Thymus (tissue), 11 donors: ENCODE data around the gene ARV1. TPM values are rescaled to one million over a fixed set of nuclear protein-coding genes. Genes with fewer than 3 reads are reported as not detected.
"Not testable (repeated sequence)": the region's sequence is repeated elsewhere in the genome, so short reads cannot be mapped to it uniquely, and the experiment has no call there.

Source experiments
- DNase-seq, 9 donors: peaks; one replicate each; pipeline ENCODE4 v3.0.0-alpha.2; 2013; ENCODE audit warnings: low spot score in 9 of 9, low read depth in 6 of 9, missing footprints in 1 of 9
- H3K27ac ChIP-seq, 2 donors: one replicate each; pipeline ENCODE4 v1.5.1; 2013; ENCODE audit warnings: control low read depth in 1 of 2, low read depth in 1 of 2, low read length in 1 of 2, mild to moderate bottlenecking in 1 of 2, moderate library complexity in 1 of 2
- H3K27me3 ChIP-seq, 2 donors: one replicate each; pipeline ENCODE4 v1.5.1; 2013; ENCODE audit warnings: low read length in 1 of 2; ENCODE audit not compliant: control insufficient read depth in 2 of 2, insufficient read depth in 1 of 2
- H3K36me3 ChIP-seq, 2 donors: one replicate each; pipeline ENCODE4 v1.5.1; 2013; ENCODE audit warnings: low read length in 1 of 2, mild to moderate bottlenecking in 1 of 2, moderate library complexity in 1 of 2; ENCODE audit not compliant: control insufficient read depth in 2 of 2, insufficient read depth in 2 of 2
- H3K4me1 ChIP-seq, 2 donors: one replicate each; pipeline ENCODE4 v1.5.1; 2013; ENCODE audit warnings: low read length in 2 of 2; ENCODE audit not compliant: control insufficient read depth in 2 of 2, insufficient read depth in 2 of 2
- H3K4me3 ChIP-seq, 2 donors: one replicate each; pipeline ENCODE4 v1.5.1; 2013; ENCODE audit warnings: low read length in 2 of 2, control low read depth in 1 of 2, mild to moderate bottlenecking in 1 of 2
- H3K9me3 ChIP-seq, 2 donors: one replicate each; pipeline ENCODE4 v1.5.1; 2013; ENCODE audit warnings: low read length in 1 of 2, mild to moderate bottlenecking in 1 of 2; ENCODE audit not compliant: control insufficient read depth in 2 of 2, insufficient read depth in 1 of 2
- WGBS: extraction: QIAGEN DNeasy Blood & Tissue Kit; methylation state at CpG from one replicate; pipeline ENCODE4 v1.1.7; 2013; 5-methylcytosine and 5-hydroxymethylcytosine counted together
- polyA plus RNA-seq: library from polyadenylated mRNA; stranded (reverse); fragments of 200-250 nt; gene quantifications from one replicate; pipeline ENCODE4 v1.2.3, GENCODE V29; 2013
- total RNA-seq: library from RNA; stranded (reverse); fragments of 120-200 nt; gene quantifications from one replicate; pipeline ENCODE4 v1.2.4, GENCODE V29; 2013
- donor health status: healthy.

Gene ARV1
- total and polyA plus RNA-seq, 2 donors: 21.7 to 32.4 TPM

DNA sequence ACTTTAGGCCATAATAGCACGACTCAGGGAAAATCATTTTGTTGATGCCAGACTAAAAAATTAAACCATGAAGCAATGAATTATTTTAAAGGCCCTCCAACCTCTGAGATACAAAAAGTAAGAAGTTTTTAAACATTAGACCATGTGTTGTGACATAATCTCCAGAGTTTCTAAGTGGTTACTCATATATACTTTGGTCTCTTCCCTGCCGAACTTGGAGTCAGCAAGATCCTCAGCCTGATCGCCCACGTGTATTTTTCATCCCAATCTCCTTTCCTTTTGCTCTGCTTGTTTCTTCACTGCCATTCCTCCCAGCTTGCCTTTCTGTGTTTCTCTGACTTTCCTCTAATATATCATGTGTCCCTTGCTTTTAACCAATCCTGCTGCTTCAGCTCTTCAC lies 3.8 kb downstream of the ARV1 start:
- H3K36me3 ChIP-seq: peaks cover 0 to 23% of the 10 kb centered on the region in 2 donors
- 97% methylated on average over 4 of the region's 4 CpGs for WGBS
- H3K4me1 ChIP-seq: peaks cover 11 to 15% of the 10 kb centered on the region in 2 donors

DNA sequence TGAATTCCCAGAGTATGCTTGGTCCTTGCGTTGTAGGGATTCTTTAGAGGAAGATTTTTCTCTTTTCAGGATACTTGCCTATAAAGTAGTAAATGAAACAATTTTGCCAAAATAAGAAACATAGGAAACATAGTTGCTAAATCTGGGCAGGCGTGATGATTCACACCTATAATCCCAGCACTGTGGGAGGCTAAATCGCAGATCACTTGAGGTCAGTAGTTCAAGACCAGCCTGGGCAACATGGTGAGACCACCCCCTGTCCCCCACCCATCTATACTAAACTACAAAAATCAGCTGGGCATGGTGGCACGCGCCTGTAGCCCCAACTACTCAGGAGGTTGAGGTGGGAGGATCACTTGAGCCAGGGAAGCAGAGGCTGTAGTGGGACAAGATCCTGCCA lies 4.9 kb downstream of the ARV1 start:
- no peaks in the 10 kb centered on the region for H3K27me3 ChIP-seq
- DNase-seq: no peak
- no peaks in the 10 kb centered on the region for H3K9me3 ChIP-seq
- no peak overlapping the region for H3K27ac ChIP-seq
- H3K36me3 ChIP-seq: peaks cover 0 to 23% of the 10 kb centered on the region in 2 donors
- WGBS: 98% methylated on average over 5 of the region's 5 CpGs
- peaks cover 9 to 12% of the 10 kb centered on the region in 2 donors for H3K4me1 ChIP-seq
- H3K4me3 ChIP-seq: no peak overlapping the region

More for the DNA sequence above, 3.8 kb downstream of the ARV1 start:
- Histone ChIP-seq H3K9me3 (no peaks in the 10 kb centered on the region), H3K4me3 (no peak overlapping the region), H3K27ac (no peak overlapping the region), H3K27me3 (no peaks in the 10 kb centered on the region)
- no peak for DNase-seq

DNA sequence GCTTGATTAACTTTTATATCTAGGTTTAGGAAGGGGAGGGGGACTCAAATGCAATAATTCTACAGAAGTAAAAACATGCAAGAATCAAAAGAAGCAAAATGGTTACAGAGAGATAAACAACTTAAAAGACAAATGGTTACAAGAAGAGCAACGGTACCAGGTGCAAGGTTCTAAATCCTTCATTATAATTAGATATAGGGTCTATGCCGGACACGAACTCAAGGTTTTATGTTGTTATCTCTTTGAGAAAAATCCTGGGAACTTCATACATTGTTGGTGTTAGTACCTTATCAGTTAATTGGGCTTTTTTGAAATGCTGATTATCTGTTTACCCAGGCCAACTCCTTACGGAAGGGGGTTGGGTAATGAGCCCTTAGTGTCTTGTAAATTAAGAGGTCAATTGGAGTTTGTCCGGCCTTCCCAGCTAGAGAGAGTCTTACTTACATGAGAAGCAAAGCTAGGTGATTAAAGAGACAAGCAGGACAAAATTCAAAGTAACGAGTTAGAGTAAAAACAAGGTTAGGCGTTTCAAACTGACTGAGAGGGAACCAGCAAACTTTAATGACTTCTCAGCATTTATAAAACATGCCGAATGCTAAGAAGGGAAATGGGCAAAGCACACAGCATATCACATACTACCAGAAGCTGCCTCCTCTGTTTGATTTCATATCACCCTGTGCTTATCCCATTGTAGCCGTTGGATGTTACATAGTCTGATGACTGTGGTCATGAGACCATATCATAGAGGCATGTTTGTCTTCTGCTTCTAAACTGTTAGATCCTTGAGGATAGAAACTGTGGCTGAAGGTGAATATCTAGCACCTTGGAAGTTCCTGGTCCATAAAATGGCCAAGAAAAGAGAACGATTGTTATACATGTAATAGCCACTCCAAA lies 6.0 kb downstream of the ARV1 start:
- WGBS: 97% methylated on average over 10 of the region's 10 CpGs
- H3K36me3 ChIP-seq: peaks cover 3 to 30% of the 10 kb centered on the region in 2 donors
- H3K27ac ChIP-seq, DNase-seq, H3K9me3 ChIP-seq, H3K4me1 ChIP-seq, H3K4me3 ChIP-seq, H3K27me3 ChIP-seq: not testable (repeated sequence)

DNA sequence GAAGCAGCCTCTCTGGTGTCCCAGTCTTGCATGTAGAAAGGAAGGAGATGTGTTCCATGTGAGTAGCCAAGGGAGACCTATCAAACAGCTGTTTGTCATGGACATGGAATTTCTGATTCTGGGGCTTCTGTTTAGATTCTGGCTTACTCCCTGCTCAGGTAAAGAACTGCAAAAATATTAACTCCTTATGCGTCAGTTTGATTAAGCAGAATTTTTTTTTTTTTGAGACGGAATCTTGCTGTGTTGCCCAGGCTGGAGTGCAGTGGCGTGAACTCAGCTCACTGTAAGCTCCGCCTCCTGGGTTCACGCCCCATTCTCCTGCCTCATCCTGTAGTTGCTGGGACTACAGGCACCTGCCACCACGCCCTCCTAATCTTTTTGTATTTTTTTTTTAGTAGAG lies 6.8 kb downstream of the ARV1 start:
- peaks cover 9 to 32% of the 10 kb centered on the region in 2 donors for H3K36me3 ChIP-seq
- no peak overlapping the region for H3K4me3 ChIP-seq
- WGBS: 96% methylated on average over 6 of the region's 6 CpGs
- no peaks in the 10 kb centered on the region for H3K27me3 ChIP-seq
- no peak for DNase-seq
- no peaks in the 10 kb centered on the region for H3K9me3 ChIP-seq
- H3K4me1 ChIP-seq: no peaks in the 10 kb centered on the region
- no peak overlapping the region for H3K27ac ChIP-seq

DNA sequence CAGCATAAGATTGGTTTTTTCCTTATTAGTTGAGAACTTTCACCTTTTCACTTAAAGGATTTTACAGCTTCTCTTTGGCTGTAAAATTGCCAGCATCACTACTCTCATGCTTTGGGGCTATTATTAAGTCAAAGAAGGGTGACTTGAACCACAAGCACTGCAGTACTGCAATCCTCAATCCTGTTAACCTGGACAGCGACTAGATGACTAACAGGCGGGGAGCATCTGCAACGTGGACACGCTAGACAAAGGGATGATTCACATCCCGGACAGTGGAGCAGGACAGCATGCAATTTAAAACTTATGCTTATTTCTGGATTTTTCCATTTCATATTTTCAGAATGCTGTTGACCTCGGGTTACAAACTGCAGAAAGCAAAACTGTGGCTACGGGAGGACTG lies 8.1 kb downstream of the ARV1 start:
- H3K4me3 ChIP-seq: no peak overlapping the region
- H3K27me3 ChIP-seq: no peaks in the 10 kb centered on the region
- WGBS: 98% methylated on average over 7 of the region's 7 CpGs
- H3K4me1 ChIP-seq: no peaks in the 10 kb centered on the region
- no peak for DNase-seq
- H3K36me3 ChIP-seq: peaks cover 17 to 32% of the 10 kb centered on the region in 2 donors
- no peak overlapping the region for H3K27ac ChIP-seq
- H3K9me3 ChIP-seq: no peaks in the 10 kb centered on the region

DNA sequence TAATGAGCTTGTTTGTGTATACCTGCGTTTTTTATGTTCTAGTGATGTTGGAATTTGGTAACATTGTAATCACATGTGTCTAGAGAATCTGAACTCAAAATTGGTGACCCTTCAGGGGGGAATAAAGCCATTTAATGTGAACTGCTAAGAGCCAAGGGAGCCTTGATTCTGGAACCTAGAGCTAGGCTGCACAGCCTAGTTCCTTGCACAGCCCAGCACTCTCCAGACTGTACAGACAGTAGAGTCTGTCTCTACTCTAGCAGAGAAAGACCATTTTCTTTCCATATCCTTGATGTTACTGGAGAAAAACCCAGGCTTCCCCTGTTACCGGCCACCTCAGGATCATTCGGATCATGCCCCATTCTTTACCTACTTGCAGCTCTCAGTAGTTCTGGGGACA lies 8.6 kb downstream of the ARV1 start:
- Histone ChIP-seq H3K4me1 (no peaks in the 10 kb centered on the region), H3K4me3 (no peak overlapping the region), H3K36me3 (peaks cover 22 to 32% of the 10 kb centered on the region in 2 donors), H3K27ac (no peak overlapping the region), H3K27me3 (no peaks in the 10 kb centered on the region), H3K9me3 (no peaks in the 10 kb centered on the region)
- DNase-seq: no peak
- 96% methylated on average over 3 of the region's 3 CpGs for WGBS

DNA sequence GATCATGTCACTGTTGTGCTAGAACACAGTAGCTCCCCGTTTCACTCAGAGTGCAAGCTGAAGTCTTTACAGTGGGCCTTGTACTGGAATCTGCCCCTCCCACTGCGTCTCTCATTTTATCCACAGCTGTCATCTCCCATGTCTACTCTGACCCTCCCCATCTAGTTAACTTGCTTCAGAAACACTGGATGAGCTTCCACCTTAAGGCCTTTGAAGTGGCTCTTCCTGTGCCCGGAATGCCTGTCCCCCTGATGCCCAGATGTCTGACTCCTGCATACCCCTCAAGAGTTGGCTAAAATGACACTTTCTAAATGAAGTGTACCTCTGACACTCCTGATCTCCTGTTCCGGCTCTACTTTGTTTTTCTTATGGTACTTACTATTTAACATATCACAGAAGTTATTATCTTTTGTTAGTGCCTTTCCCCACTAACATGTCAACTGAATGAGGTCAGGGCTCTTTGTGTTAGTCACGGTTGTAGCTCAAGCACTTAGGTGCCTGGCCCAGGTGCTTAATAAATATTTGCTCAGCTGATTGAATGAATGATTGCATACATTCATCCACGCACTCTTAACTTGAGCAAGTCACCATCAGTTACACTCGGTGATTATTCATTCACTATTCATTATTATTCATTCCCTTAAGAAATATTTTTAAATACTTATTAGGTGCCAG lies 13.3 kb downstream of the ARV1 start:
- DNase-seq: no peak
- Histone ChIP-seq H3K4me1 (no peaks in the 10 kb centered on the region), H3K4me3 (no peak overlapping the region), H3K36me3 (peaks cover 31 to 58% of the 10 kb centered on the region in 2 donors), H3K9me3 (no peaks in the 10 kb centered on the region), H3K27ac (no peak overlapping the region), H3K27me3 (no peaks in the 10 kb centered on the region)
- WGBS: 92% methylated on average over 7 of the region's 7 CpGs

DNA sequence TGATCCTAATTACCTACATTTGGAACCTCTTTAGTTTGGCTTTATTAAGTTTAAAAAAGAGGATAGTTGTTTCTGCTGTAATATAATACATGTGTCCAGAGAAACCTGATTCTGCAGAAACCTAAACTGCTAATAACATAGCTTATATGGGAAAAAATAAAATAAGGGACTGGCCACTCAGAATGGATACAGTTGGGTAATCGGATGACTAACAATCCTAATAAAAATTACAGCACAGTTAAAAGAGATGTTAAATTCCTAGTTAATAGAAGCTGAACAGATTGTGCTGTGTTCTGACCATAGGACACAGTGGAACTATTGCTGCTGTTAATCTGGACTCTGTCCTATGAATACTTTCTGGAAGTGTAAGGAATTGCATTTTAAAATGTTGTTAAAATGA lies 16.0 kb downstream of the ARV1 start:
- peaks cover 54 to 73% of the 10 kb centered on the region in 2 donors for H3K36me3 ChIP-seq
- H3K27me3 ChIP-seq: no peaks in the 10 kb centered on the region
- H3K4me3 ChIP-seq: no peak overlapping the region
- 95% methylated on average over 1 of the region's 1 CpG for WGBS
- H3K9me3 ChIP-seq: no peaks in the 10 kb centered on the region
- no peak overlapping the region for H3K27ac ChIP-seq
- H3K4me1 ChIP-seq: no peaks in the 10 kb centered on the region
- DNase-seq: no peak

DNA sequence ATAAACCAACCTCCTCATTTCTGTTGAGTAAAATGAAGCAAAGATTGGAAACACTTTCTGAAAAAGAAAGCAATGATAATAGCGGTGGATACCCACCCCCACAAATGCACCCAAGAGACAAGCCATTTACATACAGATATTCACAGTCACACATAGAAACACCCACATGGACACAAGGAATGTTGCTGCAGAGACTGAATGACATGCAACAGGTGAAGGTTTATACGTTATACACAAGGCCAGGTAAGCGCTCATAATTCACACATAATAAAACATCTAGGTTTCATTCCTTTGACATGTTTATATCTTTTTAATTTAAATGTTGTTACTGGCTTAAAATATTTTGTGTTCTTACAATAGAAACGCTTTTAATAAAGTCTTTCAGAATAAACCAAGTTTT lies 21.3 kb downstream of the ARV1 start:
- Histone ChIP-seq H3K9me3 (peaks cover 1 to 8% of the 10 kb centered on the region in 2 donors), H3K27ac (no peak overlapping the region), H3K36me3 (peaks cover 55% of the 10 kb centered on the region in 2 donors), H3K4me1 (no peaks in the 10 kb centered on the region), H3K4me3 (no peak overlapping the region), H3K27me3 (no peaks in the 10 kb centered on the region)
- DNase-seq: no peak
- WGBS: 97% methylated on average over 4 of the region's 4 CpGs
